ENCODE results near the gene KDM4B. TPM values are rescaled to one million over a fixed set of nuclear protein-coding genes. Genes with fewer than 3 reads are reported as not detected.

KDM4B gene
- total and polyA plus RNA-seq, 9 of the 15 experiments (the other 6 are each of a cell fraction or from before 2014, with no cell fraction given) = 0.21 to 29.9 (median 7.3) TPM

- ChIA-PET CTCF (ENCODE audit: low intra/inter-chr PET ratio) (no interaction called here), POLR2A (interaction anchor here (0.7 kb wide), 2 partner anchors 10 to 813 kb away, joined by 4 read pairs; no protein-coding TSS in a partner anchor)
- H3K4me1 ChIP-seq (replicated peaks in 1 of 2; ENCODE audit: control insufficient read depth in 2 of 2, insufficient read depth in 2 of 2, low read length in 2 of 2) = peaks cover 0 to 41% of the 10 kb centered on the region in 2 experiments; a peak in 3 of 5 replicates
- H4K20me1 ChIP-seq (replicated peaks; ENCODE audit: control insufficient read depth, insufficient read depth, low read length) = no peaks in the 10 kb centered on the region; the same call in 1 of the 2 replicates
- DNase-seq (ENCODE audit: extremely low read depth in 1 of 4, low spot score in 3 of 4) = no peak
- intact Hi-C loops (cut with micrococcal nuclease) = no loop called here
- BruUV-seq (replicated peaks) = no TSS peak
- no peaks in the 10 kb centered on the region for H3K27me3 ChIP-seq (ENCODE audit: control insufficient read depth in 2 of 2, insufficient read depth in 2 of 2, low read length in 2 of 2)
- 81% methylated on average over 17 of the region's 27 CpGs for WGBS (ENCODE audit: insufficient coverage, low coverage, missing lambda C conversion rate)
- H3K4me3 ChIP-seq = no peak overlapping the region
- no peaks in the 10 kb centered on the region for H3K9me3 ChIP-seq (replicated peaks; ENCODE audit: control insufficient read depth, insufficient read depth, low read depth, low read length)
- no peak overlapping the region for H3K4me2 ChIP-seq (ENCODE audit: insufficient read depth, low read length)
- no peaks in the 10 kb centered on the region for H3K79me2 ChIP-seq (ENCODE audit: control insufficient read depth, insufficient read depth, low read length)
- ATAC-seq = no peak
- no peak overlapping the region for H2AFZ ChIP-seq (ENCODE audit: low read depth, low read length)
- no peak for FAIRE-seq
- H3K9ac ChIP-seq (ENCODE audit: insufficient read depth in 1 of 2, low read depth in 2 of 2, low read length in 2 of 2) = no peak overlapping the region
- in situ Hi-C loops (cut with MboI) = no loop called here
- H3K9me1 ChIP-seq (ENCODE audit: control insufficient read depth, insufficient read depth, low read length) = no peaks in the 10 kb centered on the region
- H3K36me3 ChIP-seq (ENCODE audit: control insufficient read depth, insufficient read depth, low read length) = peaks cover 60% of the 10 kb centered on the region; the same call in 1 of the 3 replicates
- no peak overlapping the region for H3K27ac ChIP-seq (ENCODE audit: extremely low read depth, low read depth, low read length)
- TF ChIP-seq ZFX (CRISPR knock-in tag; IDR thresholded peaks at IDR 0.05) (no peak), KAT8 (IDR thresholded peaks at IDR 0.05; ENCODE audit: low read depth) (no peak), PHB (CRISPR knock-in tag; IDR thresholded peaks at IDR 0.05) (no peak), ARHGAP35 (IDR thresholded peaks at IDR 0.05; ENCODE audit: partially characterized antibody) (no peak), PBX2 (CRISPR knock-in tag; IDR thresholded peaks at IDR 0.05; ENCODE audit: low read depth) (no peak), PBX2 (tag; conservative IDR thresholded peaks at IDR 0.05; ENCODE audit: low read depth) (peak; percentile 77), ZHX1 (conservative IDR thresholded peaks at IDR 0.05; ENCODE audit: low read length) (no peak), TRIM25 (IDR thresholded peaks at IDR 0.05; ENCODE audit: borderline replicate concordance) (no peak), MEIS2 (IDR thresholded peaks at IDR 0.05; ENCODE audit: partially characterized antibody) (peak; percentile 89), ZNF644 (tag; IDR thresholded peaks at IDR 0.05; ENCODE audit: low read depth) (no peak), GTF2A2 (tag; IDR thresholded peaks at IDR 0.05) (no peak), PKNOX1 (IDR thresholded peaks at IDR 0.05) (peak; percentile 53), ZNF655 (CRISPR knock-in tag; IDR thresholded peaks at IDR 0.05) (no peak)
These were observed 111.2 kb downstream of the KDM4B start for GRCh38 chr19:5080030-5080654.
